Measurements from ENCODE around the gene WDR27.

GRCh38 chr6:169428532-169428931, 273.3 kb downstream of the WDR27 start:
- TF ChIP-seq GATA3 (IDR thresholded peaks at IDR 0.05; ENCODE audit: low read depth, low read length) (no peak), GATA2 (IDR thresholded peaks at IDR 0.05; ENCODE audit: low read depth, low read length) (no peak)
